ENCODE data around the gene RNF113B.

Gene RNF113B

DNA sequence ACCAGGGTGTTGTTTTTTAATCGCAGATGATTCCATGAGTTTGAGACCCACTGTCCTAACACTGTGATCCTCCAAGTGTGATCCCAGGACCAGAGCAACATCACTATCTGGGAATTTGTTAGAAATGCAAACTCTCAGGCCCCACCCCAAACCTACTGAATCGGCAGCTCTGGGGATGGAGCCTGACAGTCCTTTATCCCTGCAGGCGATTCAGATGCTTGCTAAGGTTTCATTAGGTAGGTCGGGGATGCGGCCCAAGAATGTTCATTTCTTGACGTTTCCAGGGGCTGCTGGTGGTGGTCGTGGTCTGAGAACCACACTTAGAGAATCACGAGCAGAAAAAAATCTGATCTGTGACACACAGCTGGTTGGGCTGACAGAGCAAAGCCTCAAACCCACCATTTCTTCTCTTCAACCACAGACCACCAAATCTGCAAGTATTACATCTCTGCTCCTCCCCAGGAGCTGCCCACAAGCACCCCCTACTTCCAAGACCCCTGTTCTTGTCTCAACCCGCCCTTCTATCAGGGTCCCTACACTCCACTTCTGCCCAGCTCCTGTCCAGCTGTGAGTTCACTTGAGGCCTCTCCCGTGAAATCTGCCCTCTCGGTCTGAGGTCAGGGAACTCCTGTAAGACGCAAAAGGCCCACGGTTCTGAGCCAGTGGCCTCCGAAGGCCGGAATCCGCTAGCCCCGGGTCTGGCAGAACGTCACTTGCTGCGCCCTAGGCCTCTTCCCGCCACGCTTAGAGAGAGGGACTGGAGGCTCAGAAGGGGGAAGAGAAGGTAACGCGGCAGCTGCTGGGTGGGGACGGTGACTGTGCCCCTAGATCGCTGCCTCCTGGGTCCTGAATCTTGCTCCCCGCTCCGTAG is 35.3 kb downstream of the RNF113B start:
- DNase-seq (ENCODE audit: low spot score) (no peak), ATAC-seq (ENCODE audit: low read depth) (no peak)
- H3K4me3 ChIP-seq (ENCODE audit: severe bottlenecking), result peak overlapping the region; percentile 80

DNA sequence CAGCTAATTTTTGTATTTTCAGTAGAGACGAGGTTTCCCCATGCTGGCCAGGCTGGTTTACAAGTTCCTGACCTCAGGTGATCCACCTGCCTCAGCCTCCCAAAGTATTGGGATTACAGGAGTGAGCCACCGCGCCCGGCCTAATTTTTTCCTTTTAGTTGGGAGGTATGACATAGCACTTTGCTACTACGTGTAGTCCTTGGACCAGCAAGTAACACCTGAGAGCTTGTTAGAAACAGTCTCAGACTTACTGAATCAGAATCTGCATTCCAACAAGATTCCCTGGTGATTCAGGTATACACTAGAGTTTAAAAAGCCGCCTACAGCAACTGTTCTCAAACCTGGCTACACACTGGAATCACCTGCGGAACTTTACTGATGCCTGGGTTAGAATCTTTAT is 36.0 kb downstream of the RNF113B start:
- H3K4me3 ChIP-seq (ENCODE audit: severe bottlenecking), result no peak overlapping the region
- no peaks in the 10 kb centered on the region for H3K9me3 ChIP-seq (ENCODE audit: severe bottlenecking)
- H3K4me1 ChIP-seq (ENCODE audit: insufficient read depth, poor library complexity, severe bottlenecking), result peaks cover 9% of the 10 kb centered on the region
- H3K27ac ChIP-seq (ENCODE audit: poor library complexity, severe bottlenecking), result no peak overlapping the region
- ATAC-seq (ENCODE audit: low read depth), result no peak
- TF ChIP-seq, protein P1, sequence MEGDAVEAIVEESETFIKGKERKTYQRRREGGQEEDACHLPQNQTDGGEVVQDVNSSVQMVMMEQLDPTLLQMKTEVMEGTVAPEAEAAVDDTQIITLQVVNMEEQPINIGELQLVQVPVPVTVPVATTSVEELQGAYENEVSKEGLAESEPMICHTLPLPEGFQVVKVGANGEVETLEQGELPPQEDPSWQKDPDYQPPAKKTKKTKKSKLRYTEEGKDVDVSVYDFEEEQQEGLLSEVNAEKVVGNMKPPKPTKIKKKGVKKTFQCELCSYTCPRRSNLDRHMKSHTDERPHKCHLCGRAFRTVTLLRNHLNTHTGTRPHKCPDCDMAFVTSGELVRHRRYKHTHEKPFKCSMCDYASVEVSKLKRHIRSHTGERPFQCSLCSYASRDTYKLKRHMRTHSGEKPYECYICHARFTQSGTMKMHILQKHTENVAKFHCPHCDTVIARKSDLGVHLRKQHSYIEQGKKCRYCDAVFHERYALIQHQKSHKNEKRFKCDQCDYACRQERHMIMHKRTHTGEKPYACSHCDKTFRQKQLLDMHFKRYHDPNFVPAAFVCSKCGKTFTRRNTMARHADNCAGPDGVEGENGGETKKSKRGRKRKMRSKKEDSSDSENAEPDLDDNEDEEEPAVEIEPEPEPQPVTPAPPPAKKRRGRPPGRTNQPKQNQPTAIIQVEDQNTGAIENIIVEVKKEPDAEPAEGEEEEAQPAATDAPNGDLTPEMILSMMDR (IDR thresholded peaks at IDR 0.05; ENCODE audit: poor library complexity, severe bottlenecking), result no peak
- DNase-seq (ENCODE audit: low spot score), result no peak
- no peaks in the 10 kb centered on the region for H3K27me3 ChIP-seq (ENCODE audit: insufficient read depth, poor library complexity, severe bottlenecking)
- no peaks in the 10 kb centered on the region for H3K36me3 ChIP-seq (ENCODE audit: low read depth)

More for the DNA sequence above, 35.3 kb downstream of the RNF113B start:
- Histone ChIP-seq H3K9me3 (ENCODE audit: severe bottlenecking) (no peaks in the 10 kb centered on the region), H3K27ac (ENCODE audit: poor library complexity, severe bottlenecking) (no peak overlapping the region), H3K27me3 (ENCODE audit: insufficient read depth, poor library complexity, severe bottlenecking) (no peaks in the 10 kb centered on the region), H3K4me1 (ENCODE audit: insufficient read depth, poor library complexity, severe bottlenecking) (peaks cover 9% of the 10 kb centered on the region), H3K36me3 (ENCODE audit: low read depth) (no peaks in the 10 kb centered on the region)
- TF ChIP-seq, protein P1 (IDR thresholded peaks at IDR 0.05; ENCODE audit: poor library complexity, severe bottlenecking), result no peak

DNA sequence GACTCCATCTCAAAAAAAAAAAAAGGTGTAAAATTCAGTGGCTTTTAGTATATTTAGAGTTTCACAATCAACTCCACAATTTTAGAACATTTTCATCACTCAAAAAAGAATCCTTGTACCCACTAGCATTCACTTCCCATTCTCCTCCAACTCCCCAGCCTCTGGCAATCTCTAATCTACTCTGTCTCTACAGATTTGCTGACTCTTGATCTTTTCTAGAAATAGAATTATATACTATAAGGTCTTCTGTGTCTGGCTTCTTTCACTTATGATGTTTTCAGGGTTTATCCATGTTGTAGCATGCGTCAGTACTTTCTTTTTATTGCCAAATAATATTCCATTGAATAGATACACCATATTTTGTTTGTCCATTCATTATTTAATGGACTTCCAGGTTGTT is 42.2 kb downstream of the RNF113B start:
- Histone ChIP-seq H3K27ac (ENCODE audit: poor library complexity, severe bottlenecking) (no peak overlapping the region), H3K27me3 (ENCODE audit: insufficient read depth, poor library complexity, severe bottlenecking) (no peaks in the 10 kb centered on the region), H3K36me3 (ENCODE audit: low read depth) (no peaks in the 10 kb centered on the region), H3K9me3 (ENCODE audit: severe bottlenecking) (no peaks in the 10 kb centered on the region), H3K4me3 (ENCODE audit: severe bottlenecking) (no peak overlapping the region), H3K4me1 (ENCODE audit: insufficient read depth, poor library complexity, severe bottlenecking) (no peaks in the 10 kb centered on the region)
- DNase-seq (ENCODE audit: low spot score) (no peak), ATAC-seq (ENCODE audit: low read depth) (no peak)
- TF ChIP-seq, protein P1 (IDR thresholded peaks at IDR 0.05; ENCODE audit: poor library complexity, severe bottlenecking), result no peak

DNA sequence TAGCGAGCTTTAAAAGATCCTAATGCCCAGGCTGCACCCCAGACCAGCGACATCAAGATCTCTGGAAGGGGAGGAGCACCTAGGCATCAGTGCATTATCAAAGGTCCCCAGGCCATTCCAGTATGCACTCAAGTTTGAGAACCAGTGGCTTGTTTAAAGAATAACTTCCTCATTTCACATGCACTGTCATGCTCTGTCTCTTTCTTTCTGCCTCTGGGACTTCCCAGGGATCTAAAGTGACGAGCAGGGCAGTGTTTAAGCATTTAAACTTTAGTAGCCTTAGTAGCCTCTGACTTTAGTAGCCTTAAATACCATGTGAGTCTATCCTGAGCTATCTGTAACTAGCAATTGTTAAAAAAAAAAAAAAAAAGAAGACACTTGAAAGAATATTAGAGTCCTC is 43.1 kb downstream of the RNF113B start:
- ATAC-seq (ENCODE audit: low read depth) (no peak), DNase-seq (ENCODE audit: low spot score) (no peak)
- Histone ChIP-seq H3K27me3 (ENCODE audit: insufficient read depth, poor library complexity, severe bottlenecking) (no peaks in the 10 kb centered on the region), H3K4me3 (ENCODE audit: severe bottlenecking) (no peak overlapping the region), H3K36me3 (ENCODE audit: low read depth) (no peaks in the 10 kb centered on the region), H3K9me3 (ENCODE audit: severe bottlenecking) (no peaks in the 10 kb centered on the region), H3K27ac (ENCODE audit: poor library complexity, severe bottlenecking) (no peak overlapping the region), H3K4me1 (ENCODE audit: insufficient read depth, poor library complexity, severe bottlenecking) (no peaks in the 10 kb centered on the region)
- TF ChIP-seq, protein P1 (IDR thresholded peaks at IDR 0.05; ENCODE audit: poor library complexity, severe bottlenecking), result no peak
